Bronchial epithelial cell (primary cell): ENCODE measurements around the gene GCSAM. TPM values are rescaled to one million over a fixed set of nuclear protein-coding genes. Genes with fewer than 3 reads are reported as not detected.

Experiments
- DNase-seq: peaks from one replicate; pipeline ENCODE4 v3.0.0-alpha.2; 2010; ENCODE audit warnings: low read depth
- FAIRE-seq: peaks from 2 replicates; lab custom pipeline; 2011; peaks lifted over from hg19 to GRCh38; lab: Jason Lieb, UNC
- H3K27me3 ChIP-seq: 2 replicates; pipeline ENCODE4 v1.5.1; 2011; ENCODE audit warnings: low read length; ENCODE audit not compliant: control insufficient read depth, insufficient read depth
- H3K36me3 ChIP-seq: 2 replicates; pipeline ENCODE4 v1.5.1; 2011; ENCODE audit warnings: low read length; ENCODE audit not compliant: control insufficient read depth, insufficient read depth
- H3K4me3 ChIP-seq: 2 replicates; pipeline ENCODE4 v1.5.1; 2011; ENCODE audit warnings: mild to moderate bottlenecking, low read depth, low read length, control low read depth
- CTCF ChIP-seq: IDR thresholded peaks from 2 replicates; pipeline ENCODE4 v1.5.1; 2011; ENCODE audit warnings: mild to moderate bottlenecking, moderate library complexity, low read length, control low read depth, inconsistent platforms; ENCODE audit not compliant: insufficient read depth, severe bottlenecking
- total RNA-seq: library from RNA; depleted of rRNA; stranded (reverse); fragments of >200 nt; gene quantifications from 2 replicates; pipeline ENCODE4 v1.2.1, GENCODE V29; 2014

GCSAM gene
- total RNA-seq, 1 donor from 2014 or later, result 0.26 TPM

- FAIRE-seq, result no peak
- peaks cover 1% of the 10 kb centered on the region for H3K36me3 ChIP-seq
These were observed 9.5 kb downstream of the GCSAM start for GRCh38 chr3:112123548-112123947.

GRCh38 chr3:112122870-112123269, 10.2 kb downstream of the GCSAM start:
- no peak for FAIRE-seq
- Histone ChIP-seq H3K36me3 (peaks cover 4% of the 10 kb centered on the region), H3K27me3 (no peaks in the 10 kb centered on the region), H3K4me3 (no peak overlapping the region)
- DNase-seq, result no peak
- TF ChIP-seq CTCF, result no peak

More at GRCh38 chr3:112123548-112123947, 9.5 kb downstream of the GCSAM start:
- Histone ChIP-seq H3K27me3 (no peaks in the 10 kb centered on the region), H3K4me3 (no peak overlapping the region)
- DNase-seq, result no peak
- TF ChIP-seq CTCF, result no peak

- Histone ChIP-seq H3K36me3 (peaks cover 8% of the 10 kb centered on the region), H3K4me3 (no peak overlapping the region), H3K27me3 (no peaks in the 10 kb centered on the region)
- DNase-seq (no peak), FAIRE-seq (no peak)
- no peak for TF ChIP-seq CTCF
These were observed 11.2 kb downstream of the GCSAM start for GRCh38 chr3:112121577-112122547.

- DNase-seq (no peak), FAIRE-seq (no peak)
- no peaks in the 10 kb centered on the region for H3K27me3 ChIP-seq
- TF ChIP-seq CTCF, result no peak
- peaks cover 13% of the 10 kb centered on the region for H3K36me3 ChIP-seq
- H3K4me3 ChIP-seq, result no peak overlapping the region
These were observed 12.8 kb downstream of the GCSAM start for GRCh38 chr3:112119962-112120836.

- Histone ChIP-seq H3K4me3 (no peak overlapping the region), H3K27me3 (no peaks in the 10 kb centered on the region), H3K36me3 (peaks cover 20% of the 10 kb centered on the region)
- no peak for DNase-seq
- FAIRE-seq, result no peak
- no peak for TF ChIP-seq CTCF
These were observed 15.0 kb downstream of the GCSAM start for GRCh38 chr3:112117841-112118571.
